ENCODE results near the gene PIK3CG.

Gene PIK3CG

GRCh38 chr7:106858618-106859532 lies 6.2 kb upstream of the PIK3CG start:
- H3K36me3 ChIP-seq (ENCODE audit: control insufficient read depth, insufficient read depth, low read length): no peaks in the 10 kb centered on the region
- H3K27ac ChIP-seq (ENCODE audit: low read depth, low read length, severe bottlenecking): no peak overlapping the region
- no peak overlapping the region for H3K4me3 ChIP-seq (ENCODE audit: extremely low read depth, insufficient read depth, low read length, poor library complexity, severe bottlenecking)
- H3K9me3 ChIP-seq (ENCODE audit: control insufficient read depth, low read length): no peaks in the 10 kb centered on the region
- 85 to 98% methylated on average over 6 of the region's 10 CpGs for WGBS, 2 experiments (ENCODE audit: insufficient coverage in 2 of 2)
- no peaks in the 10 kb centered on the region for H3K4me1 ChIP-seq (ENCODE audit: control insufficient read depth, insufficient read depth, low read length, poor library complexity, severe bottlenecking)

- Histone ChIP-seq H3K4me3 (ENCODE audit: extremely low read depth, insufficient read depth, low read length, poor library complexity, severe bottlenecking) (no peak overlapping the region), H3K36me3 (ENCODE audit: control insufficient read depth, insufficient read depth, low read length) (no peaks in the 10 kb centered on the region), H3K27ac (ENCODE audit: low read depth, low read length, severe bottlenecking) (no peak overlapping the region), H3K9me3 (ENCODE audit: control insufficient read depth, low read length) (no peaks in the 10 kb centered on the region), H3K4me1 (ENCODE audit: control insufficient read depth, insufficient read depth, low read length, poor library complexity, severe bottlenecking) (peaks cover 11% of the 10 kb centered on the region)
- 92 to 96% methylated on average over 6 to 7 of the region's 8 CpGs for WGBS, 2 experiments (ENCODE audit: insufficient coverage in 2 of 2)
Measured at GRCh38 chr7:106862317-106863089, 2.6 kb upstream of the PIK3CG start.

- 100% methylated on average over 1 of the region's 3 CpGs; no CpG with 5 or more reads in 1 of the 2 experiments for WGBS, 2 experiments (ENCODE audit: insufficient coverage in 2 of 2)
- Histone ChIP-seq H3K36me3 (ENCODE audit: control insufficient read depth, insufficient read depth, low read length) (no peaks in the 10 kb centered on the region), H3K9me3 (ENCODE audit: control insufficient read depth, low read length) (no peaks in the 10 kb centered on the region), H3K4me3 (ENCODE audit: extremely low read depth, insufficient read depth, low read length, poor library complexity, severe bottlenecking) (no peak overlapping the region), H3K4me1 (ENCODE audit: control insufficient read depth, insufficient read depth, low read length, poor library complexity, severe bottlenecking) (peaks cover 11% of the 10 kb centered on the region), H3K27ac (ENCODE audit: low read depth, low read length, severe bottlenecking) (no peak overlapping the region)
Measured at GRCh38 chr7:106863274-106863997, 1.6 kb upstream of the PIK3CG start.

GRCh38 chr7:106864298-106865081 lies 592 bp upstream of the PIK3CG start:
- Histone ChIP-seq H3K4me3 (ENCODE audit: extremely low read depth, insufficient read depth, low read length, poor library complexity, severe bottlenecking) (no peak overlapping the region), H3K9me3 (ENCODE audit: control insufficient read depth, low read length) (no peaks in the 10 kb centered on the region)
- WGBS, 2 experiments (ENCODE audit: insufficient coverage in 2 of 2): 92 to 100% methylated on average over 1 of the region's 2 CpGs

GRCh38 chr7:106866298-106867281 lies 1.5 kb downstream of the PIK3CG start:
- 71 to 81% methylated on average over 2 to 3 of the region's 5 CpGs for whole genome bisulfite sequencing, 2 experiments (ENCODE audit: insufficient coverage in 2 of 2)
- Histone ChIP-seq H3K4me1 (ENCODE audit: control insufficient read depth, insufficient read depth, low read length, poor library complexity, severe bottlenecking) (peaks cover 11% of the 10 kb centered on the region), H3K27ac (ENCODE audit: low read depth, low read length, severe bottlenecking) (no peak overlapping the region), H3K4me3 (ENCODE audit: extremely low read depth, insufficient read depth, low read length, poor library complexity, severe bottlenecking) (no peak overlapping the region), H3K9me3 (ENCODE audit: control insufficient read depth, low read length) (no peaks in the 10 kb centered on the region), H3K36me3 (ENCODE audit: control insufficient read depth, insufficient read depth, low read length) (no peaks in the 10 kb centered on the region)

More at GRCh38 chr7:106864298-106865081, 592 bp upstream of the PIK3CG start:
- Histone ChIP-seq H3K27ac (ENCODE audit: low read depth, low read length, severe bottlenecking) (peak overlapping the region; percentile 57), H3K36me3 (ENCODE audit: control insufficient read depth, insufficient read depth, low read length) (no peaks in the 10 kb centered on the region), H3K4me1 (ENCODE audit: control insufficient read depth, insufficient read depth, low read length, poor library complexity, severe bottlenecking) (peaks cover 11% of the 10 kb centered on the region)

- no peak overlapping the region for H3K27ac ChIP-seq (ENCODE audit: low read depth, low read length, severe bottlenecking)
- peaks cover 15% of the 10 kb centered on the region for H3K4me1 ChIP-seq (ENCODE audit: control insufficient read depth, insufficient read depth, low read length, poor library complexity, severe bottlenecking)
- WGBS, 2 experiments (ENCODE audit: insufficient coverage in 2 of 2): 95 to 98% methylated on average over 54 of the region's 54 CpGs
- no peaks in the 10 kb centered on the region for H3K36me3 ChIP-seq (ENCODE audit: control insufficient read depth, insufficient read depth, low read length)
- H3K9me3 ChIP-seq (ENCODE audit: control insufficient read depth, low read length): no peaks in the 10 kb centered on the region
- H3K4me3 ChIP-seq (ENCODE audit: extremely low read depth, insufficient read depth, low read length, poor library complexity, severe bottlenecking): no peak overlapping the region
Measured at GRCh38 chr7:106867641-106868351, 2.7 kb downstream of the PIK3CG start.

- 95 to 97% methylated on average over 17 to 19 of the region's 20 CpGs for WGBS, 2 experiments (ENCODE audit: insufficient coverage in 2 of 2)
- H3K27ac ChIP-seq (ENCODE audit: low read depth, low read length, severe bottlenecking): no peak overlapping the region
- no peaks in the 10 kb centered on the region for H3K36me3 ChIP-seq (ENCODE audit: control insufficient read depth, insufficient read depth, low read length)
- H3K4me1 ChIP-seq (ENCODE audit: control insufficient read depth, insufficient read depth, low read length, poor library complexity, severe bottlenecking): peaks cover 15% of the 10 kb centered on the region
- H3K9me3 ChIP-seq (ENCODE audit: control insufficient read depth, low read length): no peaks in the 10 kb centered on the region
- no peak overlapping the region for H3K4me3 ChIP-seq (ENCODE audit: extremely low read depth, insufficient read depth, low read length, poor library complexity, severe bottlenecking)
Measured at GRCh38 chr7:106868364-106868763, 3.3 kb downstream of the PIK3CG start.

- peaks cover 10% of the 10 kb centered on the region for H3K4me1 ChIP-seq (ENCODE audit: control insufficient read depth, insufficient read depth, low read length, poor library complexity, severe bottlenecking)
- H3K36me3 ChIP-seq (ENCODE audit: control insufficient read depth, insufficient read depth, low read length): no peaks in the 10 kb centered on the region
- no peak overlapping the region for H3K27ac ChIP-seq (ENCODE audit: low read depth, low read length, severe bottlenecking)
- 100% methylated on average over 1 of the region's 1 CpG; no CpG with 5 or more reads in 1 of the 2 experiments for WGBS, 2 experiments (ENCODE audit: insufficient coverage in 2 of 2)
- H3K9me3 ChIP-seq (ENCODE audit: control insufficient read depth, low read length): no peaks in the 10 kb centered on the region
- H3K4me3 ChIP-seq (ENCODE audit: extremely low read depth, insufficient read depth, low read length, poor library complexity, severe bottlenecking): no peak overlapping the region
Measured at GRCh38 chr7:106869954-106870353, 4.9 kb downstream of the PIK3CG start.

GRCh38 chr7:106870528-106870927 lies 5.4 kb downstream of the PIK3CG start:
- Histone ChIP-seq H3K27ac (ENCODE audit: low read depth, low read length, severe bottlenecking) (no peak overlapping the region), H3K4me3 (ENCODE audit: extremely low read depth, insufficient read depth, low read length, poor library complexity, severe bottlenecking) (no peak overlapping the region), H3K9me3 (ENCODE audit: control insufficient read depth, low read length) (peaks cover under 1% of the 10 kb centered on the region), H3K36me3 (ENCODE audit: control insufficient read depth, insufficient read depth, low read length) (no peaks in the 10 kb centered on the region), H3K4me1 (ENCODE audit: control insufficient read depth, insufficient read depth, low read length, poor library complexity, severe bottlenecking) (peaks cover 5% of the 10 kb centered on the region)
- 80 to 92% methylated on average over 1 to 2 of the region's 3 CpGs for WGBS, 2 experiments (ENCODE audit: insufficient coverage in 2 of 2)
